DOHH2 (cell line): Measurements from ENCODE around the gene CUBN.

Source experiments
- H3F3A ChIP-seq: fragments of 200-600 bp; sonication (generic), shearing (Covaris generic); 2 replicates; pipeline ENCODE4 v1.6.0; 2016; ENCODE audit warnings: antibody characterized with exemption, mild to moderate bottlenecking; ENCODE audit not compliant: control insufficient read depth, insufficient read depth
- H3K27ac ChIP-seq: fragments of 200-600 bp; sonication (generic); 2 replicates; pipeline ENCODE4 v1.5.1; 2014; ENCODE audit warnings: low read depth, mild to moderate bottlenecking, low read length, moderate library complexity
- H3K27me3 ChIP-seq: fragments of 200-600 bp; sonication (generic); 2 replicates; pipeline ENCODE4 v1.6.1; 2014; ENCODE audit warnings: mild to moderate bottlenecking, low read length, mixed read lengths; ENCODE audit not compliant: control insufficient read depth
- H3K36me3 ChIP-seq: fragments of 200-600 bp; sonication (generic); 2 replicates; pipeline ENCODE4 v1.6.1; 2014; ENCODE audit warnings: mild to moderate bottlenecking, low read length, moderate library complexity, mixed read lengths; ENCODE audit not compliant: control insufficient read depth
- H3K4me1 ChIP-seq: fragments of 200-600 bp; sonication (generic); 2 replicates; pipeline ENCODE4 v1.6.1; 2014; ENCODE audit warnings: mild to moderate bottlenecking, low read length, mixed read lengths; ENCODE audit not compliant: control insufficient read depth
- H3K4me2 ChIP-seq: fragments of 200-600 bp; sonication (generic); 2 replicates; pipeline ENCODE4 v1.6.0; 2014; ENCODE audit warnings: mild to moderate bottlenecking, low read length, moderate library complexity
- H3K4me3 ChIP-seq: fragments of 200-600 bp; sonication (generic); 2 replicates; pipeline ENCODE4 v1.5.1; 2014; ENCODE audit warnings: mild to moderate bottlenecking, low read length, mixed read lengths
- H3K79me2 ChIP-seq: fragments of 200-600 bp; sonication (generic); 2 replicates; pipeline ENCODE4 v1.6.1; 2014; ENCODE audit warnings: mild to moderate bottlenecking, low read length, mixed read lengths; ENCODE audit not compliant: control insufficient read depth
- H3K9me2 ChIP-seq: fragments of 200-600 bp; sonication (generic); replicated peaks from 2 replicates; pipeline ENCODE4 v1.6.1; 2014; ENCODE audit warnings: mild to moderate bottlenecking, low read length, mixed read lengths; ENCODE audit not compliant: control insufficient read depth
- H3K9me3 ChIP-seq: fragments of 200-600 bp; sonication (generic); 2 replicates; pipeline ENCODE4 v1.6.1; 2014; ENCODE audit warnings: antibody characterized with exemption, low read length, mixed read lengths; ENCODE audit not compliant: control insufficient read depth, insufficient read depth
- H4K20me1 ChIP-seq: fragments of 200-600 bp; sonication (generic); 2 replicates; pipeline ENCODE4 v1.6.0; 2014; ENCODE audit warnings: low read depth, mild to moderate bottlenecking, antibody characterized with exemption, low read length, moderate library complexity; ENCODE audit not compliant: control insufficient read depth, insufficient read depth
- CTCF ChIP-seq: fragments of 200-600 bp; sonication (generic); IDR thresholded peaks from one replicate; pipeline ENCODE4 v1.5.1; 2014; ENCODE audit warnings: antibody characterized with exemption, mild to moderate bottlenecking, low read depth, low read length; ENCODE audit not compliant: poor library complexity, severe bottlenecking
- EZH2phosphoT487 ChIP-seq: fragments of 200-600 bp; sonication (generic); IDR thresholded peaks from 2 replicates; pipeline ENCODE4 v1.6.1; 2017; ENCODE audit warnings: borderline replicate concordance, mild to moderate bottlenecking, antibody characterized with exemption, low read length, moderate library complexity, mixed read lengths

The CUBN gene

GRCh38 chr10:16991011-16991410 lies 138.6 kb downstream of the CUBN start:
- Histone ChIP-seq H4K20me1 (no peaks in the 10 kb centered on the region), H3K4me1 (no peaks in the 10 kb centered on the region), H3F3A (no peaks in the 10 kb centered on the region), H3K79me2 (no peaks in the 10 kb centered on the region), H3K4me3 (no peak overlapping the region), H3K9me3 (no peaks in the 10 kb centered on the region), H3K27me3 (no peaks in the 10 kb centered on the region), H3K27ac (no peak overlapping the region), H3K9me2 (no peaks in the 10 kb centered on the region), H3K36me3 (no peaks in the 10 kb centered on the region), H3K4me2 (no peak overlapping the region)
- no peak for TF ChIP-seq EZH2phosphoT487
- no peak for TF ChIP-seq CTCF

- H4K20me1 ChIP-seq: no peaks in the 10 kb centered on the region
- no peaks in the 10 kb centered on the region for H3K9me2 ChIP-seq
- H3K4me3 ChIP-seq: no peak overlapping the region
- no peaks in the 10 kb centered on the region for H3K4me1 ChIP-seq
- no peaks in the 10 kb centered on the region for H3F3A ChIP-seq
- H3K27ac ChIP-seq: no peak overlapping the region
- no peak overlapping the region for H3K4me2 ChIP-seq
- no peaks in the 10 kb centered on the region for H3K36me3 ChIP-seq
- H3K9me3 ChIP-seq: no peaks in the 10 kb centered on the region
- H3K79me2 ChIP-seq: no peaks in the 10 kb centered on the region
- no peaks in the 10 kb centered on the region for H3K27me3 ChIP-seq
- TF ChIP-seq CTCF (no peak), EZH2phosphoT487 (no peak)
These were observed 139.8 kb downstream of the CUBN start for GRCh38 chr10:16989826-16990293.

GRCh38 chr10:16988900-16989299 lies 140.7 kb downstream of the CUBN start:
- Histone ChIP-seq H3K27ac (no peak overlapping the region), H3K4me3 (no peak overlapping the region), H3K4me1 (no peaks in the 10 kb centered on the region), H3K79me2 (no peaks in the 10 kb centered on the region), H3K36me3 (no peaks in the 10 kb centered on the region), H3F3A (no peaks in the 10 kb centered on the region), H4K20me1 (no peaks in the 10 kb centered on the region), H3K4me2 (no peak overlapping the region), H3K9me3 (no peaks in the 10 kb centered on the region), H3K27me3 (no peaks in the 10 kb centered on the region), H3K9me2 (no peaks in the 10 kb centered on the region)
- TF ChIP-seq CTCF (no peak), EZH2phosphoT487 (no peak)
